Cortex of kidney (tissue), 1 donor: ENCODE data around the gene SPEM2.
"Not testable (repeated sequence)": the region's sequence is repeated elsewhere in the genome, so short reads cannot be mapped to it uniquely, and the experiment has no call there.

Source experiments
- DNase-seq: peaks from one replicate; lab custom pipeline; 2025; lab: John Stamatoyannopoulos, UW

Gene SPEM2

DNA sequence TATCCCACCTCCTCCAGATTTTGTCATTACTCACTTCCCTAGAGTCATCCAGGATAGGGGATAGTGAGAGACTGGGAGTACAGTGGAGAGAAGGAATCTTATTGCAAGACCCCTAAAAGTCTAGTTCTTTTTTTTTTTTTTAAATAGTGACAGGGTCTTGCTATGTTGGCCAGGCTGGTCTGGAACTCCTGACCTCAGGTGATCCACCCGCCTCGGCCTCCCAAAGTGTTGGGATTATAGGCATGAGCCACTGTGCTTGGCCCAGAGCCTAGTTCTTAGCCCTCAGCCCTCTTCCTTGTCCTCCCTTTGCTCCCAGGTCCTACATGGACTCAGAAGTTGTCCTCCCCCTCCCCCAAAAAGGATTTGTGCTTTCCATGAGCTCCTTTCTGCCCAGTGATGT, 16.7 kb downstream of the SPEM2 start:
- DNase-seq: no peak

DNA sequence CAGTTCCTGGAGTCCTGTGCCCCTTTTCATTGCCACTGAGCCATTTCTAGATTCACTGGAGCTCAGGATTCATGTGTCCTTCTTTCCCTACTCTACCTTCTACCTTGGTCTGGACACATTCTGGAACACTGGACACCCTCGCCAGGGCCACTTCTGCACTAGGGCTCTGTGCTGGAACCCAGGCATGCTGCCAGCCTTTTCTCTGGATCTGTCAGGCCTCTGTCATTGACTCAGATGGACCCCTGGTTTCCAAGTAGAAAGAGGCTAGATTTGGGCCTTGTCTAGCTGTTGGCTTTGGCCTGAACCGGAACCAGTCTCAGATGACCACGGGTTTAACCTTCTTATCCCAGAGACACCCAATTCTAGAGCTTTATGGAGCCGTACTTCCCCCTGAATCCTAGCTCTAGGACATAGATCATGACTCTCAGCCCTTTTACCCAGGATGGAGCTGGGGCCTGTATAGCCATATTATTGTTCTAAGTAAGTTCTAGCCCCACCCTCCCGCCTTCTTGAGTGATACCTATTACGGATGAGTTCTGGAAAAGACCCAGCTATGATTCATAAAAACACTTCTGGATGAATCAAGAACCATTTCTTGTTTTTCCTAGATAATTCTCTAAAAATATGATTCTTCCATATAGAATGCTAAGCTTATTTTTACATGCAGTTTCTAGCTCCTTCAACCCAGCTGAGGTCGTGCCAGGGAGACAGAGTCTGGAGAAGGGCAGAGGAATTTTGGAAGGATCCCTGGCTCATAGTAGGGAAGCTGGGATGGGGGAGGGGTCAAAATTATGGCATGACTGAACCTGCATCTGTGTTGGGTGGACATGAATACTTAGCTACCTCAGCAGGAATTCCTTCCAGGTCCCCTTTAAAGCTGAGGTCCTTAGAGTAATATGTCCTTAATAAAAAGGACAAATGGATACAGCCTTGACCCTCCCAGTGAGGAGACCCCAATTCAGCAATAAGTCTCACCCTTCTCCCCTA, 18.4 kb downstream of the SPEM2 start:
- DNase-seq: no peak

DNA sequence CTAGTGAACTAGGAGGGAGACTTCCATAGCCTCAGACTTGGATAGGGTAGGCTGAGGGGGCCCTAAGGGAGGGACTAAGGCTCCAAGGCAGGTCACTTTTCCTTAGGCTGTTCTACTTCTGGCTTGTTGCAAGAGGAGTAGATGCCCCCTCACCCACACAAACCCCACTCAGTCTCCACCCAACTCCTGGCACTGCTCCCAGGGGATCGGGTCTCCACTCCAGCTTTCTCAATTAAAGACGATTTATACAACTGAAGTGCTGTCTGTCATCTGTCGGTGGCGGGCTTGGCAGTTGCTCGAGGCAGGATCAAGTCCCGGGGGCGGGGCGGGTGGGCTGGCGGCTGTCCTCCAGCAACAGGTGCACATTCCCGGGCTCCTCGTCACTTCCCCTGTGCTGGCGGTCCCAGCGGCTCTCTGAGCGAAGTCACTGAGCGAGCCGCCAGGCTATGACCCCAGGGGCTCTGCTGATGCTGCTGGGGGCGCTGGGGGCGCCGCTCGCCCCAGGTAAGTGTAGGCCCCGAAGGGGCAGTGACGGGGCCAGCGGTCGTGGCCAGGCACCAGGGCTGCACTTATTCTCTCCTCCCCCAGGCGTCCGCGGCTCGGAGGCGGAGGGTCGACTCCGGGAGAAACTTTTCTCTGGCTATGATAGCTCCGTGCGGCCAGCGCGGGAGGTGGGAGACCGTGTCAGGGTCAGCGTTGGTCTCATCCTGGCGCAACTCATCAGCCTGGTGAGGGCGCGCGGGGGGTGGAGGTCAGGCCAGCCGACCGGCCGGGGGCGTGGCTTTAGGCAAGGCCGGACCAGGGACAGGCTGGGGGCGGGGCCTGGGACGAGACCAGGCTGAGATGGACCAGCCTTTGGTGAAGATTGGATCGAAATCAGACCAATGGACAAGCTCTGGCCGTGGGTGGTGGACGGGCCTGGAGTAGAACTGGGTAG, 19.5 kb downstream of the SPEM2 start, which contains the start of gene CHRNB1:
Gene CHRNB1 (plus strand): TSS at position 380 of the 937 bp plus-strand sequence. CDS start 67 bp downstream, at position 447.
- no peak for DNase-seq

DNA sequence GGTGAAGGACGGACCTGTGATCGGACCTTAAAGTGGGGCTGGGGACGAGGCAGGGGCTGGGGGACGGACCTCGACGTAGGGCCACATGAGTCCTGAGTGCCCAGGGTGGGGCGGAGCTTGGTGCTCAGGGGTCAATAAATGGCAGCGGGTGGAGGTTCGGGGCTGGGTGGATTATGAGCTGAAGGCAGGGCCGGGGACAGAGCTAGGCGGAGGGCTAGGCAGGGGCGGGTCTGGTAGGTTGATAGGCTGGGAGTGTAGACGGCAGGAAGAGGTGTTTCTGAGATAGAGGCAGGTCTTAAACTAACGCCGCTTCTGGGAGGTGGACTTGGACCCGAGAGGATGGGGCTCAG, 20.2 kb downstream of the SPEM2 start:
- DNase-seq: no peak

DNA sequence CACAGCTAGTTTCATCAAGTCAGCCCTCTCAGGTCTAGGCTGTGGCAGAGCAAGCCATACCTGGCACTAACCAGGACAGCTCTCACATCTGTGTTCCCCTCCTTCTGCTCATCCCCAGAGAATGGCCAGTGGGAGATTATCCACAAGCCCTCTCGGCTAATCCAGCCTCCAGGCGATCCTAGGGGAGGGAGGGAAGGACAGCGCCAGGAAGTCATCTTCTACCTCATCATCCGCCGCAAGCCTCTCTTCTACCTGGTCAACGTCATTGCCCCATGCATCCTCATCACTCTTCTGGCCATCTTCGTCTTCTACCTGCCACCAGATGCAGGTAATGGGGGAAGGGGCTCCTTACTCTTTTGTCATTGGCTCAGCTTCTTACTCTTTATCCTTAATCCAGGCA, 23.0 kb downstream of the SPEM2 start:
- no peak for DNase-seq

DNA sequence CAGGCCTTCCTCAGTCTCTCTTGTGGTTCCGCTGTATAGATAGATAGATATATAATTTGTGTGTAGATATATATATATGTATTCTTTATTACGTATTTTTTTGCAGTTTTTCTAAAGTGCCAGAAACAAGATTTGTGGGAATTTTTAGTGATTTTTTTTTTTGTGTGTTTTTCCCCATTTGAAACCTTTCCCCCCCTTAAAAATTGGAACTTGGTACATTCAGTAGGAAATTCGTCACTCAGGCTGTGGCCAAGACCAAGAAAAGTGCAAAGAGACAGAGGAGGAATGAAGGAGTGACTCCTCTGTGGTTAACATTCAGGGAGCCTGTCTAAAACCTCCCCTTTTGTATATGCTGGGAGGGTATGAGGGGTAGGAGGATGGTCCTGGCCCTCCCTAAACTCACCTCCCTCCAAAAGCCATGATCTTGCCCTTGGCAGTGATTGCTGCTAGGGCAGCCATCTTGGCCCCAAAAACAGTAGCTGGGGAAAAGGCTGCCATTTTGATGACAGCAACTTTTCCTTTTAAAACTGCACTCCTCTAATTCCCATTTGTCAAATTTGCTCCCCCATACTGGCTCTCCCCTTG, 34.6 kb downstream of the SPEM2 start:
- DNase-seq: no peak

DNA sequence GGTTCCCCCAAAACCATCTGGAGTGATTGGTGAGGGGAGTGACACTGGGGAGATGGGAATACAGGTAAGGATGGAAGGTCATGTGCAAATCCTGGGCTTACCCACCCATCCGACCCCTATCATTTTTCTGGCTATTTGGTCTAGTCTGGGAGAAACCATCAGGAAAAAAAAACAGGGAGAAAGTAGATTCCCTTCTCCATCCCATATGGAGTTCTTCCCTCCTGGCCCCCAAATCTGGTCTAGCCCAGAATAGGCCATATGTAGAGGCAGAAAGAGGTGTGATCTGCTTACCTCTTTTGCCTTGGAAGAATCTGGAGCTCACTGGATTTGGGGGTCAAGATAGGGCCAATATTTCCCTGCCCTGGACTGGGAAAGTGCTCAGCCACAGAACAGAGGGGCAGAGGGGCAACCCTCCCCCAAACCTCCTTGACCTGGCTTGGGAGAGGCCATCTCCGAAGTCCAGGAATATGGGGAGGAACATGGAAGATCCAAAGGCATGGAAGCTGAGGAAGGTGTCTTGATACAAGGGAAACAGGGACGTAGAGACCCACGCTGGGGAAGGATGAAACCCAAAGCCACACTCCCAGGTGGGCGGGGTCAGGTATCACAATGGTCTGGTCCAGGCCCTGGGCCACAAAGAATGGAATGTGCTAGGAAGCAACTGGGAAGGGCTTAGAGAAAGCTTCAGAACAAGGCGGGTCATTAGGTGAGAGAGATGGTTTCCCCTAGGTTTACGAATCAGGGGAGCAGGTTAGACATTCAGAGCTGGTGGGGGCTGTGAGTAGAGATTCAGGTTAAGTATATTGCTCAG, 35.6 kb downstream of the SPEM2 start:
- no peak for DNase-seq

DNA sequence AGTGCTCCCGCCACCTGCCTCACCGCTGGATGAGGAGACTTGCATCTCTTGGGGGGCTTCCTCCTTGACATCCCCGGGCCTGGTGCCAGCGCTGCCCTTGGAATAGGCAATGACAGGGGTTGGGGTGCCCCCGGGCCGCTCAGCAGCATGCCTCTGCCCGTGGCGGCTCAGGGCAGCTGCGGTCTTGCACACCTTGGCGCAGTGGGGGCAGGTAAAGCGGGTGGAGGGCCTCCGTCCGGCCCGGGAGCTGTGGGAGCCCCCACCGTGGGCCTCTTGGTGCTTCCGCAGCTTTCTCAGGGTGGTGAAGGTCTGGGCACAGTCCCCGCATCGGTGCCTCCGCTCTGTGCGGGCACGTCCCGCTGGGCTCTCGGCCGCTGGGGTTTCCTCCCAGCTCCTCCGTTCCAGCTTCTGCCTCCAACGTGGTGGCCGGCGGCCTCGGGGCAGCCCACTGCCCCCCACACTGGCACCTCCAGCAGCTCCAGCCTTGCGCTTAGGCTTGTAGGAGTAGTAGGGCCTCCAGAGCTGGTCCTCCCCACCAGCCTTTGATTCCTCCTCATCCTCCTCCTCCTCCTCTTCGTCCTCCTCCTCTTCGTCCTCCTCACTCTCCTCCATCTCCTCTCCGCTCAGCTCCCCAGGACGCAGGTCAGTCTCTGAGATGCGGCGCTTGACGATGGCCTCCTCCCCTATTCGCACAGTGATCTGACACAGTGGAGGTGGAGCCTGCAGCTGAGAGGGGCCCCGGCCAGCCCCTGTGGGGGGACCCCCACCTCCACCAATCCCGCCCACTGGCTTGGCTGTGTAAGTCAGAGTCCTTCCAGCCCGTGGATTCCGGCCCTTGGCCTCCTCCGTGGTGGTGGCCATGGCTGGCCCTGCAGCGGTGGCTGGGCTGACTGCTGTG, 37.3 kb downstream of the SPEM2 start:
- DNase-seq: no peak

DNA sequence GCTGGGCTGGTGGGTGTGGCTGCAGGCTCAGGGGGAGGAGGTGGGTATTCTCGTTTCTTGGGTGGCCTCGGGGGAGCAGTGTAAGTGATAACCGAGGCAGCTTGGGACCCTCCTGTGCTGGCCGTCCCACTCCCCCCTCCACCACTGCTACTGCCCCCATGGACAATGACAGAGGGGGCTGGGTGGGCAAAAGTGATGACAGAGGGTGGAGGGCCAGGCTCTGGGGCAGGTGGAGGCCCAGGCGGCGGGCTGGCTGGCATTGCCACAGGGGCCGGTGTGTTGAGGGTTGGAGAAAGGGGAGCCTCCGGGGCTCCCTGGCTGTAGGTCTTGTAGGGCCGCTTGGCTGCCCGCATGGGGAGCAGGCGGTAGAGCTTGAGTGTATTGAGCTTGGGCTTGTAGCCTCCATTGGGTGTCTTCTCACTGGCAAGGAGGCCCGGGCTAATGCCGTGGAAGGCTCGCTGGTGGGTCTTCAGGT, 38.0 kb downstream of the SPEM2 start:
- DNase-seq: no peak

DNA sequence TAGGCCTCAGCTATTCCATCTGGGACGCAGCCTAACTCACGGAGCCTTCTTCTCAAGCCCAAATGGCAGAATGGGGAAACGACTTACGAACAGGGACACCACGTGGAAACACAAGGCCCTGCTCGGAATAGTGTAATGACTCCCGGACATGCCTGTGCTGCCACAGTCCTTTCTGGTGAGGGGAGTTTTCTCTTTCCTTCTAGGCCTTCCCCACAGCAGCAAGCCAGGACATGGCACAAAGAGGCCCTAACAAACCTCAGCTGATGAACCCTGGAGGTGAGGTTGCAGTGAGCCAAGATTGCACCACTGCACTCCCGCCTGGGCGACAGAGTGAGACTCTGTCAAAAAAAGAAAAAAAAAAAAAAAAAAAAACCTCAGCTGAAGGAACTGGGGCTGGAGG, 38.7 kb downstream of the SPEM2 start:
- DNase-seq: no peak

DNA sequence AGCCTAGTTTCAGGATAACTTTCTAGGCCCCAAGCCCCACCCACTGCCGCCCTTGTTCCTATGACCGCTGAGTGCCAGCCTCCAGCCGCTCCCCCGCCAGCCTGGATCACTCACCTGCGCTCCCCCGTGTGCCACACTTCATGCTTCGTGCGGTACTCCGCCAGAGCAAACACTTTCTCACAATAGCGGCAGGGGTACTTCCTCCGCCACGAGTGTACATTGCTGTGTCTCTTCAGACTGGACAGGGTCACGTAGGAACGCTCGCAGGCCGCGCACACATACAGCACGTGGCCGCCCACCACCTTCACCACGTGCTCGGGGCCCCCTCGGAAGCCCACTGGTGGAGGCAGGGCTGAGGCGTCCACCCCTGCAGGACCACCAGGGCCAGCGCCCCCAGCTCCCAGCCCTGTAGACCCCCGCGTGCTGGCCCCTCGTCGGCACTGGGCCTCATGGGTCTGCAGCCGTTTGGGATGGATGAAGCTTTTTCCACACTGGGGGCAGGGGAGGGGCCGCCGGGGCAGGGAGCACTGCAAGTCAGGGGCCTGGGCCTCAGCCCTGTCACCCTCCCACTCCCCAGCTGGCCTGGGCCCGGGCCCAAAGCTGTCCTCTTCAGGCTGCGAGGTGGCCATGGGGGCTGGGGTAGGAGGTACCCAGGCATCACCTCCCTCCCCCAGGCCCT, 40.3 kb downstream of the SPEM2 start:
- no peak for DNase-seq

DNA sequence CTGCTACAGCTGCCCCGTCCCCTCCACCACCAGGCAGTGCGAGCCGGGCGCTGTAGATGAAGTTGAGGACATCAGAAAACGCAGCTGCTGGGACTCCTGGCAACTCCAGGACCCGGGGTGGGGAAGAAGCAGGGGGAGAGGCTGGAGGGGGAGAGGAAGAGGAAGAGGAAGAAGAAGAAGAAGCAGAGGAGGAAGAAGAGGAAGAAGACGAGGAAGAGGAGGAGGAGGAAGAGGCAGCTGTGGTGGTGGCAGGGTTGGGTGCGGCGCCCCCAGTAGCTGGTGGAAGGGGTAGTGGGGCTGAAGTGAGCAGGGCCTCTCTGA, 40.9 kb downstream of the SPEM2 start:
- no peak for DNase-seq

DNA sequence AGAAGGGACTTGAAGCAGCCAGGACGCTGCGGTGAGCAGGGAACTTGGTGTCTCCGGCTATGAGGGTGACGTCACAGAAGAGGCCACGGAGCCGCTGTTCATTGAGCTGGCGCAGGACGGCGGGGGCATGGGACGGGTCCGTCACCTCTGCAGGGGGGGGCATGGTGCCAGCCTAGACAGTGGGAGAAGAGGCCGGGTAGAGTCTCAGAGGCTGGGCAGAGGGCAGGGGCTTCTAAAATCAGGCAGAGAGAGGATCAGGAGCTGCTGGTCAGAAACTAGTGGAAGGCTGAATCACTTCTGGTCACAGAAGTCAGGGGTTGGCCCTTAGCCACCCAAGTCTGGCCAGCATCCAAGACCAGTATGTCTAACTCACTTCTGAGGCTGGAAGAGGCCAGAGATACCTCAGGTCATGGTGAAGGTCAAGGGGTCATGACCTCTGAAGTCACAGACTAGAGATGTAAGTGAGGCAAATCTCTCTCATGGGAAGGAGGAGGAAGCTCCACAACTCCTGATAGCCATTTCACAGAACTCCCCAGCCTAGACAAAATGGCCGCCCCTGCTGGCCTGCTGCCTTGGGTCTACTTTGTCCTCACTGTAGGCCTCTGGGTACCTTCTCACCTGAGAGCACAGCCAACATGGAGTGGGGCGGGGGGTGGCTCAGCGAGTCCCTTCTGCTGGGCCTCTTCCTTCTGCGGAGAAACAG, 41.4 kb downstream of the SPEM2 start:
- DNase-seq: no peak

DNA sequence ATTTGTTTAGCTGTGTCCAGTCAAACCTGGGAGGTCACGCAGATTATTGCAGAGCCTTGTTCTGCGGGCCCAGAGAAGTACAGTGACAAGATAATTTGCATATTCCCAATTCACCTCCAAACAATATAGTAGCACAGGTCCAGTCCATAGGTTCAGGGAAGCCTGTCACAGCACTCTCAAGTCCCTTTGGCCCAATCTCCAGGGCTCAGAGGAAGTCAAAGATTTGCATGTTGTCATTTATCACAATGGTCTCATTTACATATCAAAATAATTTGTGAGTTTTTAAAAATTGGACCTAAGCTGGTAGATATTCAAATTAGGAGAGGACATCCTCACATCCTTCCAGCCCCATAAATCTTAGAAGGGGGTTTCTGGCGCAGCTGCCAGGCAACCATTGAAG, 42.1 kb downstream of the SPEM2 start:
- no peak for DNase-seq

DNA sequence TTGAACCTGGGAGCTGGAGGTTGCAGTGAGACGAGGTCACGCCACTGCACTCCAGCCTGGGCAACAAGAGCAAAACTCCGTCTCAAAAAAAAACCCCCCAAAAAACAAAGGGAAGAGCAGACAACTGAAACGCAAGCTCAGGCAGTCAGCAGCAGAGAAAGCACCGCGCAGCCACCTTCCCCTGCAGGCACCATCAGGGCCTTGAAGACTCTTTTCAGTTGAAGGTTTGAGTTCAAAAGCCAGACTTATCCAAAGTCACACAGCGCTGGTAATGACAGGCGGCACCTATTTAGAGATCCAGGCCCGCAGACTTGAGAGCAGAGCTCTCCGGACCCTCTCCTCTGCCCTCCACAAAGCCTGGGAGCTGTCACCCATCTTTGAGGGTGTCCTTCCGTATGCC, 42.9 kb downstream of the SPEM2 start:
- DNase-seq: no peak

DNA sequence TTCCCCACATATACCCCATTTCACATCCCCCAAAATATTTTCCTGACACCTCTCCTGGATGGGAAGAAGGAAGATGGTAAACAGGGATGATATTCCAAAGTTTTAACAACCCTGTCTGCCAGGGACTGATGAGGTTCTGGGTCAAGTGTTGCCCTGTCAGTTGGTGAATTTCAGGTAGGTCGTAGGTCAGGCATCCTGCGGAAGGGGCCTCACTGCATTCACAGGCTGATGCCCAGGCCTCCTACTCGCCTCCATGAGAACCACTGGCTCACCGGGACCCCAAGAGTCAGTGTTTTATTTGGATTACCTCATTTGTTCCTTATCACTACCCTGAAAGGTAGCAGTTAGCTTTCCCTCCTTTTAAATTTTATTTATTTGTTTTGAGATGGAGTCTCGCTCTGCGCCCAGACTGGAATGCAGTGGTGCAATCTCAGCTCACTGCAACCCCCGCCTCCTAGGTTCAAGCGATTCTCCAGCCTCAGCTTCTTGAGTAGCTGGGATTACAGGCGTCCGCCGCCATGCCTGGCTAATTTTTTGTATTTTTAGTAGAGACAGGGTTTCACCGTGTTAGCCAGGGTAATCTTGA, 43.5 kb downstream of the SPEM2 start:
- DNase-seq: no peak

DNA sequence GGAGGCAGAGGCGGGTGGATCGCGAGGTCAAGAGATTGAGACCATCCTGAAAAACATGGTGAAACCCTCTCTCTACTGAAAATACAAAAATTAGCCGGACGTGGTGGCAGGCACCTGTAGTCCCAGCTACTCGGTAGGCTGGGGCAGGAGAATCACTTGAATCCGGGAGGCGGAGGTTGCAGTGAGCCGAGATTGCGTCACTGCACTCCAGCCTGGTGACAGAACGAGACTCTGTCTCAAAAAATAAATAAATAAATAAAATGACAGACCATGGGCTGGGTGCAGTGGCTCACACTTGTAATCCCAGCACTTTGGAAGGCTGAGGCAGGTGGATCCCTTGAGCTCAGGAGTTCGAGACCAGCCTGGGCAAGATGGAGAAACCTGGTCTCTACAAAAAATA, 44.4 kb downstream of the SPEM2 start:
- not testable (repeated sequence) for DNase-seq

DNA sequence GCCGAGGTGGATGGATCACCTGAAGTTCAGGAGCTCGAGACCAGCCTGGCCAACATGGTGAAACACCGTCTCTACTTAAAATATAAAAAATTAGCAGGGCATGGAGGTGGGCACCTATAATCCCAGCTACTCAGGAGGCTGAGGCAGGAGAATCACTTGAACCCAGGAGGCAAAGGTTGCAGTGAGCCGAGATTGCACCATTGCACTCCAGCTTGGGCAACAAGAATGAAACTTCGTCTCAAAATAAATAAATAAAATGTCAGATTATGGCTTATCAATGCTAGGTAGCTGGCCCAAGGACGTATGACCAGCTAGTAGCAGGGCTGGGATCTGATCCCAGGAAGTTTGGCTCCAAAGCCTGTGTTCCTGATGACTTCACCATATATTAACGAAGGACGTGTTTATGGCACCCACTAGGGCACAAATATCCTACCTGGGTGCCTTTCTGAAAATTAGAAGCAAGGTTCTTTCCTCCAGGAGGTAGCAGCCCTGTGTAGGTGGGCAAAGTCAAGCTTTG, 45.1 kb downstream of the SPEM2 start:
- not testable (repeated sequence) for DNase-seq

DNA sequence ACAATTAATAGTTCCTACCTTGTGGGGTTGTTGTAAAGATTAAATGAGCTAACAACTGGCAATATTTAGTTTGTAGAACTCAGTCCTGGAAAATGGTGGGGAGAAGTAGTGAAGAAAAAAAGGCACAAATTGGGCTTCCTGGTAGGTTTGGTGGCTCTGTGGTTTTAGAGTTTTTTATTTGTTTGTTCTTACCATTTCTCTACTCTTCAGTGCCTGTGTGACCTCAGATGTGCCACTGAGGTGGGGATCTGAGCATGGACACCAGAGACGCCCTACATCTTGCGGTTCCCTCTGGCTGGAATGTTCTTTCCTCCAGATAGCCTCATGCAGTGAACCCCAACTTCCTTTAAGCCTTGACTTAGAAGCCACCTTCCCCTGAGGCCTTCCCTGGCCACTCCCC, 46.3 kb downstream of the SPEM2 start:
- no peak for DNase-seq
